ENCODE measurements around the gene HSD17B10.

Gene HSD17B10

GRCh38 chrX:53442322-53442631 is 8.1 kb upstream of the HSD17B10 start:
- TF ChIP-seq, protein P1, sequence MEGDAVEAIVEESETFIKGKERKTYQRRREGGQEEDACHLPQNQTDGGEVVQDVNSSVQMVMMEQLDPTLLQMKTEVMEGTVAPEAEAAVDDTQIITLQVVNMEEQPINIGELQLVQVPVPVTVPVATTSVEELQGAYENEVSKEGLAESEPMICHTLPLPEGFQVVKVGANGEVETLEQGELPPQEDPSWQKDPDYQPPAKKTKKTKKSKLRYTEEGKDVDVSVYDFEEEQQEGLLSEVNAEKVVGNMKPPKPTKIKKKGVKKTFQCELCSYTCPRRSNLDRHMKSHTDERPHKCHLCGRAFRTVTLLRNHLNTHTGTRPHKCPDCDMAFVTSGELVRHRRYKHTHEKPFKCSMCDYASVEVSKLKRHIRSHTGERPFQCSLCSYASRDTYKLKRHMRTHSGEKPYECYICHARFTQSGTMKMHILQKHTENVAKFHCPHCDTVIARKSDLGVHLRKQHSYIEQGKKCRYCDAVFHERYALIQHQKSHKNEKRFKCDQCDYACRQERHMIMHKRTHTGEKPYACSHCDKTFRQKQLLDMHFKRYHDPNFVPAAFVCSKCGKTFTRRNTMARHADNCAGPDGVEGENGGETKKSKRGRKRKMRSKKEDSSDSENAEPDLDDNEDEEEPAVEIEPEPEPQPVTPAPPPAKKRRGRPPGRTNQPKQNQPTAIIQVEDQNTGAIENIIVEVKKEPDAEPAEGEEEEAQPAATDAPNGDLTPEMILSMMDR (conservative IDR thresholded peaks at IDR 0.05), result no peak
- no peak for TF ChIP-seq ZFX (IDR thresholded peaks at IDR 0.05)
- H3K27ac ChIP-seq, result no peak overlapping the region

DNA sequence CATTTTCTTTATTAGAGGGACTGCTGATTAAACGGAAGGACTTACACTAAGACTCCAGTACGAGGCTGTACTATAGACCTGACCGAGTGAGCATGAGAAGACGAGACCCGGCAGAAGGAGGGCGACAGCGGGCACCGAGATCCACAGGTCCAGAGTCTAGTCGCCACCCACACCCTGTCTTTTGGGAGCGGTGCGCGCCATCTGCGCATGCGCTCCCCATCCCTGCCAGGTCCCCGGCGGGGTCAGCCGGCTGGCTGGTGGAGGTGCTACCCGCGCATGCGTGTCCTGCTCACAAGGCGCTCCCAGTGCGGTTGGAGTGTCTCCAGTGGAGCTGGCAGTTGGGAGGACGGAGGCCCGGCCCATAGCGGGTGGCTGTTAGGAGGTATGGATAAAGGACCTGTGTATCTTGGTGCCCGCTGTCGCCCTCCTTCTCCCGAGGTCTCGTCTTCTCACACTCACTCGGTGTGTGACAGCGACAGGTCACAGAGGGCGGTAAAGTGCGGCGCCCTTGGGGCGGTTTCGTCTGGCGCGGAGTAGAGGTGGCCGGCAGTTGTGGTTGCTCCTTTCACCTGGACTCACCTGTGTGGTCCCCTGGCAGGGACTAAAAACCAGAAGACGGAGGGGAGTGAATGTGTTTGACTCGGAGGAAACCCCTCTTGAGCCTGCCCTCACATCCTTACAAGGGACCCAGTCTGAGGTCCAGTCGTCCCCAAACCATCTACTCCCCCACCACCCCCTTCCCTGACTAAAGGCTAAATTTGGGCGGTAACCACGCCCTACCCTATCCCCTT is 7.6 kb upstream of the HSD17B10 start:
- TF ChIP-seq, protein P1 (conservative IDR thresholded peaks at IDR 0.05), result no peak
- TF ChIP-seq ZFX (IDR thresholded peaks at IDR 0.05), result no peak
- H3K27ac ChIP-seq, result no peak overlapping the region

GRCh38 chrX:53440621-53441517 is 6.7 kb upstream of the HSD17B10 start:
- TF ChIP-seq ZFX (IDR thresholded peaks at IDR 0.05), result no peak
- TF ChIP-seq, protein P1 (conservative IDR thresholded peaks at IDR 0.05), result no peak
- H3K27ac ChIP-seq, result no peak overlapping the region

GRCh38 chrX:53440101-53440500 is 5.9 kb upstream of the HSD17B10 start:
- H3K27ac ChIP-seq, result no peak overlapping the region

GRCh38 chrX:53438832-53439230 is 4.7 kb upstream of the HSD17B10 start:
- H3K27ac ChIP-seq, result no peak overlapping the region
- TF ChIP-seq, protein P1 (conservative IDR thresholded peaks at IDR 0.05), result no peak
- TF ChIP-seq ZFX (IDR thresholded peaks at IDR 0.05), result no peak

More at GRCh38 chrX:53440101-53440500, 5.9 kb upstream of the HSD17B10 start:
- TF ChIP-seq, protein P1 (conservative IDR thresholded peaks at IDR 0.05), result no peak
- no peak for TF ChIP-seq ZFX (IDR thresholded peaks at IDR 0.05)

GRCh38 chrX:53438174-53438831 is 4.1 kb upstream of the HSD17B10 start:
- no peak overlapping the region for H3K27ac ChIP-seq
- TF ChIP-seq, protein P1 (conservative IDR thresholded peaks at IDR 0.05), result no peak
- no peak for TF ChIP-seq ZFX (IDR thresholded peaks at IDR 0.05)
